IMR-90 (cell line): Measurements from ENCODE around the gene ZNF227.
"Not testable (repeated sequence)": the region's sequence is repeated elsewhere in the genome, so short reads cannot be mapped to it uniquely, and the experiment has no call there.

Source experiments
- BHLHE40 ChIP-seq: fragments of 150-350 bp; IDR thresholded peaks from 2 replicates; pipeline ENCODE4 v1.6.1; 2016; ENCODE audit warnings: mild to moderate bottlenecking, low read depth, low read length
- CTCF ChIP-seq: conservative IDR thresholded peaks from 2 replicates; pipeline ENCODE4 v1.5.1; 2012; ENCODE audit warnings: mild to moderate bottlenecking, low read depth, low read length, improper control_type of control experiment
- FOS ChIP-seq: fragments of 150-350 bp; IDR thresholded peaks from 2 replicates; pipeline ENCODE4 v1.6.1; 2016; ENCODE audit warnings: low read depth, low read length
- MXI1 ChIP-seq: IDR thresholded peaks from 2 replicates; pipeline ENCODE4 v1.6.1; 2012; ENCODE audit warnings: low read depth, mild to moderate bottlenecking, low read length, moderate library complexity, borderline replicate concordance
- POLR2A ChIP-seq: IDR thresholded peaks from 2 replicates; pipeline ENCODE4 v1.6.1; 2012; ENCODE audit warnings: mild to moderate bottlenecking, low read depth, low read length
- RAD21 ChIP-seq: IDR thresholded peaks from 2 replicates; pipeline ENCODE4 v1.6.1; 2012; ENCODE audit warnings: low read length, improper control_type of control experiment
- RCOR1 ChIP-seq: IDR thresholded peaks from 2 replicates; pipeline ENCODE4 v1.6.1; 2012; ENCODE audit warnings: mild to moderate bottlenecking, low read length, improper control_type of control experiment; ENCODE audit not compliant: insufficient replicate concordance
- RFX5 ChIP-seq: IDR thresholded peaks from 2 replicates; pipeline ENCODE4 v1.8.0; 2012; ENCODE audit warnings: low read depth, mild to moderate bottlenecking, low read length, moderate library complexity
- SMC3 ChIP-seq: fragments of 150-350 bp; IDR thresholded peaks from 2 replicates; pipeline ENCODE4 v1.6.1; 2016; ENCODE audit warnings: low read depth, mild to moderate bottlenecking, antibody characterized with exemption, low read length, moderate library complexity

GRCh38 chr19:44170660-44171059 is 41.7 kb upstream of the ZNF227 start:
- TF ChIP-seq MXI1, POLR2A, CTCF, RFX5, RCOR1, FOS, RAD21, SMC3, BHLHE40: not testable (repeated sequence)
